ENCODE measurements around the gene ANKRD24. TPM values are rescaled to one million over a fixed set of nuclear protein-coding genes. Genes with fewer than 3 reads are reported as not detected.
A peak's percentile ranks its signal among the peaks of the same experiment; 100 is the strongest.
"Not testable (repeated sequence)": the region's sequence is repeated elsewhere in the genome, so short reads cannot be mapped to it uniquely, and the experiment has no call there.

The ANKRD24 gene
- polyA plus RNA-seq, 3 donors from 2014 or later = 0.24 TPM; not detected in 2

GRCh38 chr19:4178990-4179389 lies 3.5 kb upstream of the ANKRD24 start:
- DNase-seq = no peak
- Mint-ChIP-seq H3K36me3 (peaks cover 0 to 14% (median 5%) of the 10 kb centered on the region in 3 donors), H3K27me3 (ENCODE audit: low read depth in 3 of 3) (peaks cover 9 to 11% (median 10%) of the 10 kb centered on the region in 3 donors), H3K9me3 (no peaks in the 10 kb centered on the region), H3K27ac (peak overlapping the region in 3 of 6 donors; percentile 8 to 73 (median 17)), H3K4me1 (peaks cover 28 to 33% of the 10 kb centered on the region in 2 donors), H3K4me3 (peak overlapping the region in 3 of 5 donors; percentile 18 to 65 (median 28))

GRCh38 chr19:4181053-4181508 lies 1.4 kb upstream of the ANKRD24 start:
- Mint-ChIP-seq H3K27me3 (ENCODE audit: low read depth in 3 of 3) (peaks cover 9 to 11% (median 10%) of the 10 kb centered on the region in 3 donors), H3K4me1 (peaks cover 28 to 33% of the 10 kb centered on the region in 2 donors), H3K9me3 (no peaks in the 10 kb centered on the region), H3K36me3 (peaks cover 0 to 11% (median 5%) of the 10 kb centered on the region in 3 donors), H3K4me3 (peak overlapping the region; percentile 48 to 96 (median 71)), H3K27ac (peak overlapping the region in 4 of 6 donors; percentile 21 to 80 (median 55))
- DNase-seq = no peak

DNA sequence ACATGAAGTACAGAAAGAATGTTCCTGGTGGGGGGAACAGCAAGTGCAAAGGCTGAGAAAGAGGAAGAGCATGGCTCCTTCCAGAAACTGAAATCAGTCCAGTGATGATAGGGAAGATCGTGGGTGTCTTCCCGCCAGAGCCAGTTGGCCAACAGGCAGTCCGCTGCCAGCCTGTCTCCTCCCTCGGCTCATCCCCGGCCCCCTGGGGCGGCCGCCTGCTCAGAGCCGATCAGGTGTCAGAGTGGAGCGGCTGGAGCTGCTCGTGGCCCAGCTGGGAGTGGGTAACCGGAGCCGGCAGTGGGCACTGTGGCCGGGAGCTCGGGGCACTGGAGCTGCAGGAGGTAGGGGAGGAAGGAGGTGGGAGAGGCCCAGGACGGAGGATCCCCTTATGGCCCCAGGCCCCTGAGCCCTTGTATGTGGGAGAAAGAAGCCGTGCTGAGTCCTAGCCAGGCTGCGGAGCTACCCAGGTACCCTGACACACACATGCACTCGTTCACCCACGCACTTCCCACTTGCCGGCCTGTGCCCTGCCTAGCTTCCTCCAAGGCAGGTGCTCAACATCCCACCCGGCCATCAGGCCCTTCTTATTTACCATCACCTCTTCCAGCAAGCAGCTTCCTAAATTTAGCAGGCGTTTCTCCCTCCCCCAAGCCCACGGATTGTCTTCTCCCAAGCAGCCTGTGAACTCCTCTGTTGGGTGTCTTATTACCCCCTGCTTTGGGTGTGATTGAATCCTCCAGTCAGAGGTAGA lies 1.7 kb downstream of the ANKRD24 start:
- Mint-ChIP-seq H3K9me3 (no peaks in the 10 kb centered on the region), H3K27me3 (ENCODE audit: low read depth in 3 of 3) (peaks cover 9 to 13% (median 12%) of the 10 kb centered on the region in 3 donors), H3K36me3 (peaks cover 0 to 7% (median 4%) of the 10 kb centered on the region in 3 donors), H3K4me1 (peaks cover 28 to 31% of the 10 kb centered on the region in 2 donors), H3K4me3 (peak overlapping the region; percentile 57 to 70 (median 63)), H3K27ac (peak overlapping the region in 2 of 6 donors; percentile 67 to 71)
- DNase-seq = no peak

DNA sequence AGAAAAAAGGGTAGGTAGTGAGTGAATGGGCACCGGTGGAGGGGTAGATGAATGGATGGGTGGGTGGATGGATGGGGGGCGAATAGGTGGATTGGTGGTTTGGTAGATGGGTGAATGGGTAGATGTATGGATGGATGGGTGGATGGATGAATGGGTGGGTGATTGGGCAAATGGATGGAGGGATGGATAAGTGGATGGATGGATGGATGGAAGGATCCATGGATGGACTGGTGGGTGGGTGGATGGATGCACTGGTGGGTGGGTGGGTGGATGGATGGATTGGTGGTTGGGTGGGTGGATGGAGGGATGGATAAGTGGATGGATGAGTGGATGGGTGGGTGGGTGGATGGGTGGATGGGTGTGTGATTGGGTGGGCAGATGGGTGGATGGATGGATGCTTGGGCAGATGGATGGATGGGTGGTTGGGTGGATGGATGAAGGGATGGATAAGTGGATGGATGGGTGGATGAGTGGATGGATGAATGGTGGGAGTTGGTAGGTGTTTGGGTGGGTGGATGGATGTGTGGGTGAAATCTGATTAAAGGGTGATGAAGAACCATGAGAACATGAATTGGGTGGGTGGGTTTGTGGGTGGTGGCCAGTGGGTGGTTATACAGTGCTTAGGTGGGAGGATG lies 2.3 kb downstream of the ANKRD24 start:
- Mint-ChIP-seq H3K4me1 (peaks cover 23 to 24% of the 10 kb centered on the region in 2 donors), H3K27me3 (ENCODE audit: low read depth in 3 of 3) (peaks cover 9 to 15% (median 15%) of the 10 kb centered on the region in 3 donors), H3K36me3 (peaks cover 0 to under 1% (median 0%) of the 10 kb centered on the region in 3 donors), H3K9me3 (no peaks in the 10 kb centered on the region), H3K4me3 (peak overlapping the region in 3 of 5 donors; percentile 33 to 66 (median 63)), H3K27ac (peak overlapping the region in 2 of 6 donors; percentile 30 to 77)
- DNase-seq = no peak

- peaks cover 20 to 22% of the 10 kb centered on the region in 2 donors for H3K4me1 Mint-ChIP-seq
- H3K27me3 Mint-ChIP-seq (ENCODE audit: low read depth in 3 of 3) = peaks cover 9 to 15% (median 15%) of the 10 kb centered on the region in 3 donors
- DNase-seq = no peak
- no peaks in the 10 kb centered on the region for H3K9me3 Mint-ChIP-seq
- H3K27ac Mint-ChIP-seq = peak overlapping the region in 1 of 6 donors; percentile 36
- H3K36me3 Mint-ChIP-seq = no peaks in the 10 kb centered on the region
- H3K4me3 Mint-ChIP-seq = peak overlapping the region in 1 of 5 donors; percentile 33
Observed at GRCh38 chr19:4185413-4186086, 3.1 kb downstream of the ANKRD24 start.

- Mint-ChIP-seq H3K4me3 (no peak overlapping the region), H3K36me3 (no peaks in the 10 kb centered on the region), H3K27ac (peak overlapping the region in 1 of 6 donors; percentile 24), H3K27me3 (ENCODE audit: low read depth in 3 of 3) (peaks cover 9 to 15% (median 15%) of the 10 kb centered on the region in 3 donors), H3K9me3 (no peaks in the 10 kb centered on the region), H3K4me1 (peaks cover 16% of the 10 kb centered on the region in 2 donors)
- DNase-seq = peak; percentile 53 to 69 (median 60)
Observed at GRCh38 chr19:4186087-4186993, 3.9 kb downstream of the ANKRD24 start.

GRCh38 chr19:4187313-4188122 lies 5.0 kb downstream of the ANKRD24 start:
- Mint-ChIP-seq H3K36me3 (no peaks in the 10 kb centered on the region), H3K4me3 (no peak overlapping the region), H3K27ac (no peak overlapping the region), H3K27me3 (ENCODE audit: low read depth in 3 of 3) (peaks cover 2 to 8% (median 7%) of the 10 kb centered on the region in 3 donors), H3K4me1 (peaks cover 7 to 8% of the 10 kb centered on the region in 2 donors), H3K9me3 (no peaks in the 10 kb centered on the region)
- DNase-seq = no peak

DNA sequence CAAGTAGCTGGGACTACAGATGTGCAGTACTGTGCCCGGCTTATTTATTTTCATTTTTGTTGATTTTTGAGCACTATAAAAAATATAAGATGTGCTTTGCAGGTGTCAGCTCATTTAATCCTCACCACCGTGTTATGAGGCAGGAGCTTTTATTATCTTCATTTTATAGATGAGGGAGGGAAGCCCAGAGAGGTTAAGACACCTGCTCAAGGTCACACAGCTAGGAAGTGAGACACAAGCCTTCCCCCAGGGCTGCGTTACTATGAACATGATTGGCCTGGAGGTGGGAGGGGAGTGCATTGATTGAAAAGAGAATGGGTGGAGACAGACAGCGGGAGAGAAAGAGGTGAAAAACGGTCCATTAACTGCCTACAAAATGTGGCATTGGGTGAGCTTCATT lies 7.2 kb downstream of the ANKRD24 start:
- peaks cover 0 to 1% (median 0%) of the 10 kb centered on the region in 6 donors for H3K9me3 Mint-ChIP-seq
- H3K27me3 Mint-ChIP-seq (ENCODE audit: low read depth in 3 of 3) = peaks cover 3 to 12% (median 5%) of the 10 kb centered on the region in 3 donors
- DNase-seq = no peak
- no peaks in the 10 kb centered on the region for H3K4me1 Mint-ChIP-seq
- H3K36me3 Mint-ChIP-seq = no peaks in the 10 kb centered on the region
- H3K4me3 Mint-ChIP-seq = no peak overlapping the region
- peak overlapping the region in 1 of 6 donors; percentile 12 for H3K27ac Mint-ChIP-seq

- H3K4me1 Mint-ChIP-seq, H3K36me3 Mint-ChIP-seq, DNase-seq, H3K4me3 Mint-ChIP-seq, H3K27ac Mint-ChIP-seq, H3K9me3 Mint-ChIP-seq: not testable (repeated sequence)
- peaks cover 12 to 24% (median 17%) of the 10 kb centered on the region in 3 donors for H3K27me3 Mint-ChIP-seq (ENCODE audit: low read depth in 3 of 3)
Observed at GRCh38 chr19:4192537-4192936, 10.0 kb downstream of the ANKRD24 start.

GRCh38 chr19:4194353-4194752 lies 11.9 kb downstream of the ANKRD24 start:
- H3K27me3 Mint-ChIP-seq (ENCODE audit: low read depth in 3 of 3) = peaks cover 11 to 33% (median 19%) of the 10 kb centered on the region in 3 donors
- H3K36me3 Mint-ChIP-seq = peaks cover 6 to 11% (median 7%) of the 10 kb centered on the region in 3 donors
- DNase-seq = no peak
- no peak overlapping the region for H3K27ac Mint-ChIP-seq
- no peak overlapping the region for H3K4me3 Mint-ChIP-seq
- H3K4me1 Mint-ChIP-seq = peaks cover 7 to 11% of the 10 kb centered on the region in 2 donors
- peaks cover 0 to 9% (median 2%) of the 10 kb centered on the region in 6 donors for H3K9me3 Mint-ChIP-seq

GRCh38 chr19:4196009-4196408 lies 13.5 kb downstream of the ANKRD24 start:
- H3K9me3 Mint-ChIP-seq = peaks cover 0 to 9% (median 2%) of the 10 kb centered on the region in 6 donors
- H3K27me3 Mint-ChIP-seq (ENCODE audit: low read depth in 3 of 3) = peaks cover 10 to 31% (median 21%) of the 10 kb centered on the region in 3 donors
- H3K4me3 Mint-ChIP-seq = no peak overlapping the region

DNA sequence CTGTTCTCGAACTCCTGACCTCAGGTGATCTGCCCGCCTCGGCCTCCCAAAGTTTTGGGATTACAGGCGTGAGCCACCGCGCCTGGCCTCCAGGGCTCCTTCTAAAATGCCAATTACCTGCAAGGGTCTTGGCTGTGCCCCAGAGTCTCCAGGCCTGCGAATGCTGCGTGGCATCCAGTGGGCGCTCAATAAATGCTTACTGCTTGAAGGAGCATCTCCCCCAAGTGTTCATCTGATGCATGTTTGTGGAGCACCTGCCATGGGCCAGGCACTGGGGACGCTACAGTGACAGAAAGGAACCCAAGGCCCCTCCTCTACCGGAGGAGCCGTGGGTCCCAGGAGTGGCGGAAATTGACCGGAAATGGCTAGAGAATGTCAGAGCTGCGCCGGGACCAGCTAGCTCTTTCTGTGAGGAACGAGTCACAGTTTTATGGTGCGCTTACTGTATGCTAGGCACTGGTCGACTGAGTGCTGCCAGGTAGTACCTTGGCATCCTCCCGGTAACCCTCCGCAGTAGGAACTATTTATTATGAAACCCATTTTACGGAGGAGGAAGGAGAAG lies 14.2 kb downstream of the ANKRD24 start:
- no peak for DNase-seq
- H3K36me3 Mint-ChIP-seq = peaks cover 6 to 11% (median 7%) of the 10 kb centered on the region in 3 donors
- H3K4me1 Mint-ChIP-seq = peaks cover 7 to 11% of the 10 kb centered on the region in 2 donors
- no peak overlapping the region for H3K4me3 Mint-ChIP-seq
- H3K27ac Mint-ChIP-seq = no peak overlapping the region
- peaks cover 11 to 31% (median 24%) of the 10 kb centered on the region in 3 donors for H3K27me3 Mint-ChIP-seq (ENCODE audit: low read depth in 3 of 3)
- peaks cover 0 to 9% (median 2%) of the 10 kb centered on the region in 6 donors for H3K9me3 Mint-ChIP-seq

More at GRCh38 chr19:4196009-4196408, 13.5 kb downstream of the ANKRD24 start:
- DNase-seq = no peak
- Mint-ChIP-seq H3K36me3 (peaks cover 6 to 11% (median 7%) of the 10 kb centered on the region in 3 donors), H3K4me1 (peaks cover 7 to 11% of the 10 kb centered on the region in 2 donors), H3K27ac (no peak overlapping the region)
